ENCODE results near the gene ABL1.

Gene ABL1

DNA sequence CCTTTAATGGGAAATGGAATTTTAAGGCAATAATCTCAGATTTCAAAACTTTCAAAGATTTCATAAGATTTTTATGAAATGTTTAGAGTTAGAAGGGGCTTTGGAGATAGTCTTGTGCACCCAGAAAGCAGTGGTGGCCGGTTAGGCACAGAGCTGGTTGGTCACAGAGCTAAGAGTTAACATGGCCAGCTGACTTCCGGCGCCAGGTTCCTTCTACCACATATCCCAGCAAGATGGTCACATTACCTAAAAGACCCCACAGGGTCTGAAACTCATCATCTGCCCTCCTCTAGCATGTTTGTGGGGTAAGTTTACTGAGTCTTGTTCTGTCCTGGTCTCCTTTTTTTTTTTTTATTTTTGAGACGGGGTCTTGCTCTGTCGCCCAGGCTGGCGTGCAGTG is 42.2 kb downstream of the ABL1 start:
- TF ChIP-seq, protein P1, sequence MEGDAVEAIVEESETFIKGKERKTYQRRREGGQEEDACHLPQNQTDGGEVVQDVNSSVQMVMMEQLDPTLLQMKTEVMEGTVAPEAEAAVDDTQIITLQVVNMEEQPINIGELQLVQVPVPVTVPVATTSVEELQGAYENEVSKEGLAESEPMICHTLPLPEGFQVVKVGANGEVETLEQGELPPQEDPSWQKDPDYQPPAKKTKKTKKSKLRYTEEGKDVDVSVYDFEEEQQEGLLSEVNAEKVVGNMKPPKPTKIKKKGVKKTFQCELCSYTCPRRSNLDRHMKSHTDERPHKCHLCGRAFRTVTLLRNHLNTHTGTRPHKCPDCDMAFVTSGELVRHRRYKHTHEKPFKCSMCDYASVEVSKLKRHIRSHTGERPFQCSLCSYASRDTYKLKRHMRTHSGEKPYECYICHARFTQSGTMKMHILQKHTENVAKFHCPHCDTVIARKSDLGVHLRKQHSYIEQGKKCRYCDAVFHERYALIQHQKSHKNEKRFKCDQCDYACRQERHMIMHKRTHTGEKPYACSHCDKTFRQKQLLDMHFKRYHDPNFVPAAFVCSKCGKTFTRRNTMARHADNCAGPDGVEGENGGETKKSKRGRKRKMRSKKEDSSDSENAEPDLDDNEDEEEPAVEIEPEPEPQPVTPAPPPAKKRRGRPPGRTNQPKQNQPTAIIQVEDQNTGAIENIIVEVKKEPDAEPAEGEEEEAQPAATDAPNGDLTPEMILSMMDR (IDR thresholded peaks at IDR 0.05; ENCODE audit: low read depth, low read length): no peak
- DNase-seq (ENCODE audit: extremely low read depth, low read depth): no peak

DNA sequence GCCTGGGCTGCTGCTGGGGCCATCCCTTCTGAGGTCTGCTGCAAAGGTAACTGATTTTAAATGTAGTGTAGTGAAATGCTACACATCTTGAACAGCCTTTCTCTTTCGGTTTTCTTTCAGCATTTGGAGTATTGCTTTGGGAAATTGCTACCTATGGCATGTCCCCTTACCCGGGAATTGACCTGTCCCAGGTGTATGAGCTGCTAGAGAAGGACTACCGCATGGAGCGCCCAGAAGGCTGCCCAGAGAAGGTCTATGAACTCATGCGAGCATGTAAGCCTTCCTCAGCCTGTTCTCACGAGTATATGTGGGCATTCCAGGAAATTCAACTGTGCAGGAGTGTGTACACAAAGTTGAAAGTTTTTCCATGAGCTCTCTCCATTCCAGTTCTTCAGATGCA is 43.2 kb downstream of the ABL1 start:
- DNase-seq (ENCODE audit: extremely low read depth, low read depth): no peak
- TF ChIP-seq, protein P1 (IDR thresholded peaks at IDR 0.05; ENCODE audit: low read depth, low read length): no peak

DNA sequence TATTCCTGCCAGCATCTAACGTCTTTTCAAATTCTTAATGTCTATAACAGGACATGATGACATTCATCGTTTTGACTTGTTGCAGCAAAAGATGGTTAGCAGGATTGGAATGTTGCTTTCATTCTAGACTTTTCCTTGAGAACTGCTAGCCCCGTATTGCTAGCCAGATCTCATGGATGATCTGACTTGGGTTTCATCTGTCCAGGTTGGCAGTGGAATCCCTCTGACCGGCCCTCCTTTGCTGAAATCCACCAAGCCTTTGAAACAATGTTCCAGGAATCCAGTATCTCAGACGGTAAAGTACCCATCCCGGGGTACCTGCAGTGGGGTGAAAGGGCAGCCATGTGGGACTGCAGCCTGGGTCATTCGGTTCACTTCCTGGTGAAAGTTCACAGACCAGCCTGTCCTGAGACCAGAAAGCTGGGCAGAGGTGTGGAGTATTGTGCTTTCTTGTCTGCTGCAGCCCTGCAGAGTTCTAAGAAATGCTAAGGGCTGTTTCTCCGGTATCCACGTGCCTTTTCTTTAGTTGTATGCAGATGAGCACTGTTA is 44.9 kb downstream of the ABL1 start:
- TF ChIP-seq, protein P1 (IDR thresholded peaks at IDR 0.05; ENCODE audit: low read depth, low read length): no peak
- DNase-seq (ENCODE audit: extremely low read depth, low read depth): no peak

DNA sequence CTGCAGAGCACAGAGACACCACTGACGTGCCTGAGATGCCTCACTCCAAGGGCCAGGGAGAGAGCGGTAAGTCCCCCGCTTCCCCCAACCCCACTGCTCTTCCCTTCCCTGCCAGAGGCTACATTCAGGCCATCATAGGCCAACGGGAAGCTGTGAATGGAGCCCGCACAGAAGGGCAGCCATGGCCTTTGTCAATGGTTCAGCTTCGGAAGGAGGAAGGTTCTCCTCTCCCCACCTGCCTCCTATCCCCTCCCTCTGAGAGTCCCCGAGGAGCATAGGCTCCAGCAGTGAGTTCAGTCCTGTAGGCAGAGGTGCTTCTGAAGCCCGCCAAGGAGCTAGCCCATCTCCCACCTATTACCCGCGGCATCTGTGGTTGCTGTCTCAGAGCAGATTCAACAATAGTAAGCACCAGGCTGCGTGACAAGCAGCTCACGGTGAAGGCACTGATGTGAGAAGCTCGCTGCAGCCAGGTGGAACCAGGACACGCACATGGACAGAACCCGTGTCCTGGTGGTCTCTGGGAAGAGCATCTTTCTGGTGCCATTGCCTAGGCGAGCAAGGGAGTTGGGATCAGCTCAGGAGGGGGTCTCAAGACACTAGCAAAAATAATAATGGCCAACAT is 45.7 kb downstream of the ABL1 start:
- TF ChIP-seq, protein P1 (IDR thresholded peaks at IDR 0.05; ENCODE audit: low read depth, low read length): no peak
- DNase-seq (ENCODE audit: extremely low read depth, low read depth): no peak

DNA sequence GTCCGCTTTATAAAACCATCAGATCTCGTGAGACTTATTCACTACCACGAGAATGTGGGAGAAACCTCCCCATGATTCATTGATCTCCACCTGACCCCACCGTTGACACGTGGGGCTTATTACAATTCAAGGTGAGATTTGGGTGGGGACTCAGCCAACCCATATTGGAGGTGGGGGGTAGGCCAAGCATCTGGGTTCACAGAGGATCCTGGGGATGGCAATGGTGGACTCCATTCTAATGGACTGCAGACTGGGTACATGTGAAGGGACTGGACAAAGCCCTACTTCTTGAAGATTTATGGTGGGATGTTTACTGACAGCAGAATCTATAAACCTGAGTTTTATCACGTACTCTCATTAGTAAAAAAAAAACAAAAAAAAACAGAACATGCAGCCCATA is 46.5 kb downstream of the ABL1 start:
- TF ChIP-seq, protein P1 (IDR thresholded peaks at IDR 0.05; ENCODE audit: low read depth, low read length): no peak
- DNase-seq (ENCODE audit: extremely low read depth, low read depth): no peak

- TF ChIP-seq, protein P1 (IDR thresholded peaks at IDR 0.05; ENCODE audit: low read depth, low read length): no peak
Observed at GRCh38 chr9:130882696-130883225, 47.7 kb downstream of the ABL1 start.

GRCh38 chr9:130883479-130883878 is 48.4 kb downstream of the ABL1 start:
- TF ChIP-seq, protein P1 (IDR thresholded peaks at IDR 0.05; ENCODE audit: low read depth, low read length): no peak
- DNase-seq (ENCODE audit: extremely low read depth, low read depth): no peak

More at GRCh38 chr9:130882696-130883225, 47.7 kb downstream of the ABL1 start:
- no peak for DNase-seq (ENCODE audit: extremely low read depth, low read depth)

All from AG09319 (cell line).